HCT116 (cell line): ENCODE results near the gene WIPF3. TPM values are rescaled to one million over a fixed set of nuclear protein-coding genes. Genes with fewer than 3 reads are reported as not detected.

Experiments
- ATAC-seq: fragments of 200-7000 bp; cut with Tn5 transposase; 2 replicates; pipeline ENCODE4 v1.9.1; 2020; ENCODE audit warnings: mild to moderate bottlenecking, moderate library complexity
- BruUV-seq: library from RNA; stranded (reverse); fragments of 400-500 nt; replicated peaks from 2 replicates; lab custom pipeline; 2021; lab: Mats Ljungman, UMichigan
- CTCF ChIA-PET: fragments of 300-600 bp; sonication (Branson Sonifier 250); formaldehyde crosslinking; loops from one replicate; lab custom pipeline; 2021; ENCODE audit warnings: antibody characterized with exemption; lab: Charles Lee
- POLR2A ChIA-PET: fragments of 300-600, 350-600 bp; sonication (Branson Sonifier 250); formaldehyde crosslinking; loops from one replicate; lab custom pipeline; 2021; ENCODE audit warnings: antibody characterized with exemption; lab: Charles Lee
- RAD21 ChIA-PET, 2 experiments: fragments of 300-600 bp; sonication (Branson Sonifier 250); formaldehyde crosslinking; loops; one replicate each; lab custom pipeline; 2023; ENCODE audit warnings: low total read pairs in 2 of 2; ENCODE audit not compliant: uncharacterized antibody in 2 of 2, unreplicated experiment in 2 of 2, low non-redundant PET in 1 of 2; lab: Charles Lee
- DNase-seq: peaks from one replicate; pipeline ENCODE4 v3.0.0-alpha.2; 2010; ENCODE audit warnings: low read depth, low spot score
- H2AFZ ChIP-seq: fragments of 200-600 bp; shearing (Covaris generic), sonication (generic); 2 replicates; pipeline ENCODE4 v1.6.1; 2017; ENCODE audit warnings: low read depth, mixed run types, mixed read lengths, antibody characterized with exemption, low read length; ENCODE audit not compliant: poor library complexity, severe bottlenecking
- H3K27ac ChIP-seq: 2 replicates; pipeline ENCODE4 v1.5.1; 2012; ENCODE audit warnings: low read depth, low read length
- H3K27me3 ChIP-seq: fragments of 200-600 bp; sonication (generic); 2 replicates; pipeline ENCODE4 v1.6.1; 2016; ENCODE audit warnings: mixed run types, low read length, mixed read lengths; ENCODE audit not compliant: insufficient read depth
- H3K36me3 ChIP-seq, 2 experiments: fragments of 200-500 bp in 1 of 2; fragments of 200-600 bp in 1 of 2; sonication (Bioruptor generic) in 1 of 2; sonication (generic) in 1 of 2; 2 replicates each; pipeline versions ENCODE4 v1.5.1 to v1.6.1; 2014 to 2016; ENCODE audit warnings: low read length in 2 of 2, inconsistent platforms in 1 of 2, mixed read lengths in 1 of 2, mixed run types in 1 of 2; ENCODE audit not compliant: insufficient read depth in 2 of 2, control insufficient read depth in 1 of 2
- H3K4me1 ChIP-seq, 2 experiments: fragments of 200-600 bp in 1 of 2; sonication (generic) in 1 of 2; 2 replicates each; pipeline versions ENCODE4 v1.5.1 to v1.6.1; 2012 to 2017; ENCODE audit warnings: low read length in 2 of 2, inconsistent platforms in 1 of 2, mild to moderate bottlenecking in 1 of 2, mixed read lengths in 1 of 2, mixed run types in 1 of 2, moderate library complexity in 1 of 2; ENCODE audit not compliant: insufficient read depth in 2 of 2, control insufficient read depth in 1 of 2
- H3K4me2 ChIP-seq: fragments of 200-600 bp; sonication (generic); 2 replicates; pipeline ENCODE4 v1.6.1; 2017; ENCODE audit warnings: mixed run types, low read length, mixed read lengths
- H3K4me3 ChIP-seq, 2 experiments: fragments of 200-600 bp in 1 of 2; sonication (generic) in 1 of 2; replicated peaks in 1 of 2; 2 replicates each; pipeline ENCODE4 v1.5.1; 2011 to 2016; ENCODE audit warnings: low read length in 2 of 2, control low read depth in 1 of 2, low read depth in 1 of 2, mild to moderate bottlenecking in 1 of 2, mixed read lengths in 1 of 2, mixed run types in 1 of 2
- H3K79me2 ChIP-seq: fragments of 200-600 bp; sonication (generic); 2 replicates; pipeline ENCODE4 v1.6.1; 2017; ENCODE audit warnings: mild to moderate bottlenecking, mixed run types, low read length, moderate library complexity, mixed read lengths; ENCODE audit not compliant: insufficient read depth
- H3K9ac ChIP-seq: fragments of 200-600 bp; sonication (generic); 2 replicates; pipeline ENCODE4 v1.6.1; 2016; ENCODE audit warnings: low read length, mixed read lengths
- H3K9me2 ChIP-seq: fragments of 200-600 bp; sonication (generic), shearing (Covaris generic); 2 replicates; pipeline ENCODE4 v1.6.1; 2017; ENCODE audit warnings: mixed run types, mild to moderate bottlenecking, moderate library complexity; ENCODE audit not compliant: insufficient read depth
- H3K9me3 ChIP-seq, 2 experiments: fragments of 200-500 bp in 1 of 2; fragments of 200-600 bp in 1 of 2; sonication (Bioruptor generic) in 1 of 2; sonication (generic) in 1 of 2; 2 replicates each; pipeline ENCODE4 v1.6.1; 2014 to 2017; ENCODE audit warnings: low read length in 2 of 2, mixed read lengths in 2 of 2, inconsistent platforms in 1 of 2, low read depth in 1 of 2, mild to moderate bottlenecking in 1 of 2, mixed run types in 1 of 2, moderate library complexity in 1 of 2; ENCODE audit not compliant: control insufficient read depth in 1 of 2, insufficient read depth in 1 of 2
- H4K20me1 ChIP-seq: fragments of 200-600 bp; sonication (generic), shearing (Covaris generic); 2 replicates; pipeline ENCODE4 v1.6.1; 2017; ENCODE audit warnings: mixed run types, mild to moderate bottlenecking, moderate library complexity; ENCODE audit not compliant: insufficient read depth
- ATF3 ChIP-seq: IDR thresholded peaks from 2 replicates; pipeline ENCODE4 v1.6.1; 2012
- CBX3 ChIP-seq: IDR thresholded peaks from 2 replicates; pipeline ENCODE4 v1.6.1; 2012; ENCODE audit warnings: low read depth
- CEBPB ChIP-seq: IDR thresholded peaks from 2 replicates; pipeline ENCODE4 v1.6.1; 2012; ENCODE audit warnings: low read depth
- CTCF ChIP-seq, 3 experiments: fragments of 200-600 bp in 1 of 3; sonication (generic) in 1 of 3; IDR thresholded peaks in 2 of 3; conservative IDR thresholded peaks in 1 of 3; 2 replicates each; pipeline ENCODE4 v1.5.1; 2012 to 2017; ENCODE audit warnings: low read depth in 2 of 3, low read length in 2 of 3, antibody characterized with exemption in 1 of 3, borderline replicate concordance in 1 of 3, control low read depth in 1 of 3, mild to moderate bottlenecking in 1 of 3, mixed read lengths in 1 of 3, mixed run types in 1 of 3, moderate library complexity in 1 of 3; ENCODE audit not compliant: insufficient read depth in 1 of 3
- EGR1 ChIP-seq: IDR thresholded peaks from 2 replicates; pipeline ENCODE4 v1.6.1; 2012; ENCODE audit warnings: low read depth
- ELF1 ChIP-seq: IDR thresholded peaks from 2 replicates; pipeline ENCODE4 v1.6.1; 2012; ENCODE audit warnings: low read depth, borderline replicate concordance
- EZH2 ChIP-seq: fragments of 200-600 bp; sonication (generic); IDR thresholded peaks from 2 replicates; pipeline ENCODE4 v1.6.1; 2017; ENCODE audit warnings: antibody characterized with exemption, mixed run types
- EZH2phosphoT487 ChIP-seq: fragments of 200-600 bp; IDR thresholded peaks from 2 replicates; pipeline ENCODE4 v1.6.1; 2018; ENCODE audit warnings: antibody characterized with exemption, borderline replicate concordance
- FOSL1 ChIP-seq: IDR thresholded peaks from 2 replicates; pipeline ENCODE4 v1.6.1; 2012; ENCODE audit warnings: low read depth
- JUND ChIP-seq: IDR thresholded peaks from 2 replicates; pipeline ENCODE4 v1.6.1; 2012
- MAX ChIP-seq: IDR thresholded peaks from 2 replicates; pipeline ENCODE4 v1.6.1; 2012
- POLR2A ChIP-seq: IDR thresholded peaks from 2 replicates; pipeline ENCODE4 v1.7.0; 2011; ENCODE audit warnings: borderline replicate concordance; ENCODE audit not compliant: insufficient read depth, insufficient read length; ENCODE audit errors: extremely low read depth
- POLR2AphosphoS5 ChIP-seq: IDR thresholded peaks from 2 replicates; pipeline ENCODE4 v1.6.1; 2011; ENCODE audit warnings: mild to moderate bottlenecking, low read depth, low read length, moderate library complexity
- RAD21 ChIP-seq: IDR thresholded peaks from 2 replicates; pipeline ENCODE4 v1.6.1; 2012; ENCODE audit warnings: low read depth, mild to moderate bottlenecking
- REST ChIP-seq: IDR thresholded peaks from 2 replicates; pipeline ENCODE4 v1.6.1; 2012; ENCODE audit warnings: low read depth
- SIN3A ChIP-seq: IDR thresholded peaks from 2 replicates; pipeline ENCODE4 v1.6.1; 2012; ENCODE audit warnings: low read depth
- SP1 ChIP-seq: IDR thresholded peaks from 2 replicates; pipeline ENCODE4 v1.6.1; 2012; ENCODE audit warnings: low read depth
- SRF ChIP-seq: IDR thresholded peaks from 2 replicates; pipeline ENCODE4 v1.6.1; 2012; ENCODE audit warnings: low read depth
- TCF7L2 ChIP-seq: IDR thresholded peaks from 2 replicates; pipeline ENCODE4 v1.7.0; 2011; ENCODE audit warnings: borderline replicate concordance, inconsistent platforms; ENCODE audit not compliant: insufficient read depth, insufficient read length; ENCODE audit errors: extremely low read depth
- ZNF274 ChIP-seq: fragments of 200-500 bp; sonication (Bioruptor generic); IDR thresholded peaks from 2 replicates; pipeline ENCODE4 v1.6.1; 2014; ENCODE audit warnings: mild to moderate bottlenecking, low read depth, low read length, inconsistent platforms
- intact Hi-C: fragments of 100-400 bp; cut with micrococcal nuclease; formaldehyde crosslinking; loops from 2 replicates; pipeline ENCODE4 v1.10.0; 2022
- total RNA-seq: library from RNA; stranded (reverse); gene quantifications from one replicate; pipeline ENCODE4 v1.2.1, GENCODE V29; 2021; ENCODE audit not compliant: unreplicated experiment

Gene WIPF3
- total RNA-seq, 1 experiment from 2014 or later: 8.6 TPM

GRCh38 chr7:29871787-29872398 is 65.6 kb downstream of the WIPF3 start:
- DNase-seq: no peak
- Histone ChIP-seq H3K79me2 (no peaks in the 10 kb centered on the region), H3K9me2 (no peaks in the 10 kb centered on the region), H3K9ac (no peak overlapping the region), H2AFZ (no peak overlapping the region), H3K36me3 (no peaks in the 10 kb centered on the region), H3K4me2 (no peak overlapping the region), H3K27me3 (no peaks in the 10 kb centered on the region), H4K20me1 (no peaks in the 10 kb centered on the region), H3K27ac (no peak overlapping the region), H3K9me3 (no peaks in the 10 kb centered on the region)
- ChIA-PET RAD21 (no interaction called here), CTCF (no interaction called here), POLR2A (no interaction called here)
- no TSS peak for BruUV-seq
- intact Hi-C loops: no loop called here
- no peak for TF ChIP-seq SP1
- TF ChIP-seq SIN3A: no peak
- TF ChIP-seq CEBPB: no peak
- no peak for TF ChIP-seq ZNF274
- no peak for TF ChIP-seq EZH2
- TF ChIP-seq ATF3: no peak
- no peak for TF ChIP-seq TCF7L2
- TF ChIP-seq FOSL1: no peak
- no peak for TF ChIP-seq CTCF (IDR thresholded peaks at IDR 0.05 in 2 of 3, conservative IDR thresholded peaks at IDR 0.05 in 1 of 3; ENCODE audit: borderline replicate concordance in 1 of 3, insufficient read depth in 1 of 3, low read depth in 2 of 3, low read length in 2 of 3)
- TF ChIP-seq REST: no peak
- no peak for TF ChIP-seq JUND
- TF ChIP-seq POLR2A: no peak
- no peak for TF ChIP-seq CBX3
- TF ChIP-seq RAD21: no peak
- no peak for TF ChIP-seq EGR1
- no peak for TF ChIP-seq SRF
- no peak for TF ChIP-seq POLR2AphosphoS5
- no peak for TF ChIP-seq ELF1
- no peak for TF ChIP-seq MAX
- no peak for TF ChIP-seq EZH2phosphoT487
- TF ChIP-seq, all 23 proteins: peak for 0
- Histone ChIP-seq H3K4me3 (no peak overlapping the region), H3K4me1 (no peaks in the 10 kb centered on the region)
- no peak for ATAC-seq
